ENCODE results near the gene ZNF286A. TPM values are rescaled to one million over a fixed set of nuclear protein-coding genes. Genes with fewer than 3 reads are reported as not detected.
A peak's percentile ranks its signal among the peaks of the same experiment; 100 is the strongest.

ZNF286A gene
- total and polyA plus RNA-seq, 8 donors = 3.0 to 11.1 (median 5.1) TPM

DNA sequence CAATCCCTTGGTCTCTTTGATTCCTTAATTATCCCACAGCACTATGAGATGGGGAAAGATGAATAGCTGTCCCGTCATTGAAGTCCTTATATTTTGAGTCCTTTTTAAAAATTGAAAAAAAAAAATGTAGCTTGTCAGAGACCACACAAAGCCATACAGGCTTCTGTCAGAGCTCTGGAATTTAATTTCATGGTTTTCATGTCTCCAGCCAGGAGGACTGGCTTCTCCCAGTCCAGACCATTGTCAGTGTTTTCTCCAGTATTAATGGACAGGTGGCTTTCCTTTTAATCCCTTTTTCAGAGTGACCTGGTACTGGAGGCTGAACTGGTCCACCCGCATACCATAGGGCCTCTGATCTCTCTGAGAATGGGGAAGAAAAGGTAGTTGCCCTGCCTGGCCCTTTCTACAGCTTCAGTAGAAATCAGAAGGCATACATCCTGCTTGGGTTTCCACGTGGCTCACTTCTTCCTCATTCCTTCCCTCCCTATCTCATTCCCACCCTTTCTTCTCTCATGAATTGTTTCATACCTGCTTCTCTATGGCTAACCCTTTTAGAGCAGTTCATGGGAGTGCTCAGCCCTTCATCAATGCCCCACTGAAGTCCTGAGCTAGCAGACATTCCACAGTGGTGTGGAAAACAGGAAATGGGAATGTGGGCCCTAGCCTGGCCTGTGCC is 44.5 kb upstream of the ZNF286A start:
- TF ChIP-seq, protein P1, sequence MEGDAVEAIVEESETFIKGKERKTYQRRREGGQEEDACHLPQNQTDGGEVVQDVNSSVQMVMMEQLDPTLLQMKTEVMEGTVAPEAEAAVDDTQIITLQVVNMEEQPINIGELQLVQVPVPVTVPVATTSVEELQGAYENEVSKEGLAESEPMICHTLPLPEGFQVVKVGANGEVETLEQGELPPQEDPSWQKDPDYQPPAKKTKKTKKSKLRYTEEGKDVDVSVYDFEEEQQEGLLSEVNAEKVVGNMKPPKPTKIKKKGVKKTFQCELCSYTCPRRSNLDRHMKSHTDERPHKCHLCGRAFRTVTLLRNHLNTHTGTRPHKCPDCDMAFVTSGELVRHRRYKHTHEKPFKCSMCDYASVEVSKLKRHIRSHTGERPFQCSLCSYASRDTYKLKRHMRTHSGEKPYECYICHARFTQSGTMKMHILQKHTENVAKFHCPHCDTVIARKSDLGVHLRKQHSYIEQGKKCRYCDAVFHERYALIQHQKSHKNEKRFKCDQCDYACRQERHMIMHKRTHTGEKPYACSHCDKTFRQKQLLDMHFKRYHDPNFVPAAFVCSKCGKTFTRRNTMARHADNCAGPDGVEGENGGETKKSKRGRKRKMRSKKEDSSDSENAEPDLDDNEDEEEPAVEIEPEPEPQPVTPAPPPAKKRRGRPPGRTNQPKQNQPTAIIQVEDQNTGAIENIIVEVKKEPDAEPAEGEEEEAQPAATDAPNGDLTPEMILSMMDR (IDR thresholded peaks at IDR 0.05) = no peak
- H3K4me3 ChIP-seq = no peak overlapping the region
- intact Hi-C loops (cut with DNase I) = no loop called here
- ATAC-seq (peak in 2 of 4 donors; percentile 6 to 7), DNase-seq (no peak), FAIRE-seq (no peak)
- peak overlapping the region in 2 of 4 donors; percentile 64 for H3K27ac ChIP-seq
- 61 to 72% methylated on average over 3 of the region's 3 CpGs for WGBS, 2 donors
- no peaks in the 10 kb centered on the region for H3K36me3 ChIP-seq
- no peaks in the 10 kb centered on the region for H3K27me3 ChIP-seq
- H3K9me3 ChIP-seq = no peaks in the 10 kb centered on the region
- peaks cover 7 to 16% (median 11%) of the 10 kb centered on the region in 3 donors for H3K4me1 ChIP-seq

GRCh38 chr17:15657868-15658267 is 41.7 kb upstream of the ZNF286A start:
- H3K27me3 ChIP-seq = no peaks in the 10 kb centered on the region
- no peak for FAIRE-seq
- no peak for DNase-seq
- no peak overlapping the region for H3K4me3 ChIP-seq
- H3K27ac ChIP-seq = no peak overlapping the region
- TF ChIP-seq, protein P1 (IDR thresholded peaks at IDR 0.05) = no peak
- peaks cover 7 to 12% (median 7%) of the 10 kb centered on the region in 3 donors for H3K4me1 ChIP-seq
- intact Hi-C loops (cut with DNase I) = no loop called here
- ATAC-seq = no peak
- H3K36me3 ChIP-seq = no peaks in the 10 kb centered on the region
- H3K9me3 ChIP-seq = no peaks in the 10 kb centered on the region

DNA sequence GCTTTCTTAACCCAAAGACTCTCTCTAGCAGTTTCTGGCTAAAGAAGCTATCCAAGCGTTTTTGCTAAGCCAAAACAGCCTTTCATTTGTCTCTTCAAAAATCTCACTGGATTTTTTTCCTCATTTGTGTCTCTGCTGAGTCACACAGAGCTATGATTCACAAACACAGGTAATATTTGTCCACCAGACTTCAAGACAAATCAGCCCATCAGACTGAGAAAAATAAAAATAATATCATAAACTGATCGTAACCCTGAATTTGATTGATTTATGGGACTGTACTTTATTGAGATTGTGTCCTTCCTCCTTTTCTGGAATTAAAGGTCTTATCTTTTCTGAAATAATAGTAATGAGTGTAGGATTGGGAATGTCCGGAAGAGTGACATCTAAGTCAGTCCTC is 41.3 kb upstream of the ZNF286A start:
- FAIRE-seq (no peak), ATAC-seq (no peak), DNase-seq (no peak)
- 80 to 88% methylated on average over 3 of the region's 3 CpGs for WGBS, 2 donors
- TF ChIP-seq, protein P1 (IDR thresholded peaks at IDR 0.05) = no peak
- intact Hi-C loops (cut with DNase I) = no loop called here
- H3K27ac ChIP-seq = no peak overlapping the region
- H3K36me3 ChIP-seq = no peaks in the 10 kb centered on the region
- H3K9me3 ChIP-seq = no peaks in the 10 kb centered on the region
- no peaks in the 10 kb centered on the region for H3K27me3 ChIP-seq
- peaks cover 7 to 12% (median 7%) of the 10 kb centered on the region in 3 donors for H3K4me1 ChIP-seq
- H3K4me3 ChIP-seq = no peak overlapping the region

DNA sequence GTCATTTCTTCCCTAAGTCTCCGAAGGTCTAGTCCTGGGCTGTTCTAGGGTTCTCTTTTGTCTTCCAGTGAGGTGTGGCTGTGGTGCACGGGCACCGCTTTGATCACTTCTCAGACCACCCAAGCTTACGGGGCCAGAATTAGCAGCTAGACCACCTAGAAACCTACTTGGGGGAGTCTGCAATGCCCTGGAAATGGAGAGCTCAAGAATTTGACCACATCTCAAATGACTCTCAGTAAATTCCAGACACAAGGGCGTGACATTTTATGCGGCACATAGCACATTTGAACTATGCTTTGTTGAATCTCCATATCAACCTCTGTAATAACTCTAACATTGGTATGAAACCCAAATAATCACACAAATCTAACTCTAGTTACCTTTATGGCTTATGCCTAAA is 40.3 kb upstream of the ZNF286A start:
- Histone ChIP-seq H3K27me3 (no peaks in the 10 kb centered on the region), H3K27ac (peak overlapping the region in 3 of 4 donors; percentile 43 to 56 (median 51)), H3K9me3 (no peaks in the 10 kb centered on the region), H3K36me3 (no peaks in the 10 kb centered on the region), H3K4me1 (peaks cover 7 to 12% (median 7%) of the 10 kb centered on the region in 3 donors), H3K4me3 (no peak overlapping the region)
- WGBS, 2 donors = 85 to 87% methylated on average over 6 of the region's 6 CpGs
- TF ChIP-seq, protein P1 (IDR thresholded peaks at IDR 0.05) = no peak
- ATAC-seq (peak in 3 of 4 donors; percentile 8 to 34 (median 20)), DNase-seq (no peak), FAIRE-seq (no peak)
- intact Hi-C loops (cut with DNase I) = no loop called here

DNA sequence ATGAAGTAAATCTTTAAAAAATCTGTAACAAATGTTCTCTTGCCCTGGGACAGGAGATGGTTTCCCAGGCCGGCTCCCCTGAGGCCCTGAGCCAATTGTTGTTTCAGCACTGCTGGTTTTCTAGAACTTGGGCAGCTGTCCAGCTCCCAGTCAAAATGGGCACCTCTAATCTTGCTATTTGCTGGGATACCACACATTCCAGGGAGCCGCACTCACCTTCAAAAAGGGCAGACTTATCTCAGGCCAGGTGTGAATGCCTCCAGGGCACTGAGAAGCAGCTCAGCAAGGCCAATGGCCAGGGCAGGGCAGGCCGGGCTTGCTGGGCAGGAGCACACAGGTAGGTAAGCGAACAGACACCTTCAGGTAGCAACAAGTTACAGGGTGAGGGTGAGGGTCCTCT is 39.9 kb upstream of the ZNF286A start:
- FAIRE-seq (no peak), ATAC-seq (peak; percentile 82 to 92 (median 87)), DNase-seq (peak; percentile 62 to 80 (median 75))
- Histone ChIP-seq H3K4me3 (no peak overlapping the region), H3K9me3 (no peaks in the 10 kb centered on the region), H3K27me3 (no peaks in the 10 kb centered on the region), H3K36me3 (no peaks in the 10 kb centered on the region), H3K4me1 (peaks cover 7 to 12% (median 7%) of the 10 kb centered on the region in 3 donors), H3K27ac (peak overlapping the region in 3 of 4 donors; percentile 43 to 56 (median 51))
- 21 to 23% methylated on average over 4 of the region's 4 CpGs for WGBS, 2 donors
- intact Hi-C loops (cut with DNase I) = no loop called here
- TF ChIP-seq, protein P1 (IDR thresholded peaks at IDR 0.05) = no peak
